Glomerular endothelial cell (primary cell): ENCODE results near the gene PLCH1. TPM values are rescaled to one million over a fixed set of nuclear protein-coding genes. Genes with fewer than 3 reads are reported as not detected.

Experiments
- DNase-seq: peaks from one replicate; pipeline ENCODE4 v3.0.0-alpha.2; 2011; ENCODE audit warnings: low read depth, low spot score; ENCODE audit errors: extremely low read depth
- total RNA-seq: library from RNA; depleted of rRNA; stranded (reverse); fragments of >200 nt; gene quantifications from 2 replicates; pipeline ENCODE4 v1.2.3, GENCODE V29; 2015

Gene PLCH1
- total RNA-seq, 1 donor from 2014 or later: not detected

GRCh38 chr3:155701882-155702465 is 42.9 kb downstream of the PLCH1 start:
- DNase-seq: peak; percentile 29

DNA sequence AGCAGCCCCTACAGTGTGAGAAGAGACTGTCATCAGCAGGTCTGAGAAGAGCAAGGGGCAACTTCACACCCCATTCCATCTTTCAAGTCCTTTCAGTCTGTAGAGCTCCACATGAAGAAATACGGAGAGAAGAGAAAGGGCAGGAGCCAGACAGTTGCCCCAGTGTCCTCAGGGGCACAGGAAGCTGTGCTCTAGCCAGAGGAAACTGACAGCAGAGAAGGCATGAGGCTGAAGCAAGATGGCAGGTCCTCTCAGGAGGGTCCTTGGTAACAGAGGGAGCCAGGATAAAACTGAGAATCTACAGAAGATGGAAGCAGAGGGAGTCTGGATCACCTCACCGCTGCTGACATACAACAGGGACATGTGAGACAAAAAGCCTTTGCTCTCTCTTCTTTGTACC is 47.3 kb downstream of the PLCH1 start:
- DNase-seq: no peak

- no peak for DNase-seq
Measured at GRCh38 chr3:155690921-155691320, 54.0 kb downstream of the PLCH1 start.

- DNase-seq: no peak
Measured at GRCh38 chr3:155688481-155688880, 56.4 kb downstream of the PLCH1 start.

GRCh38 chr3:155683344-155683720 is 61.5 kb downstream of the PLCH1 start:
- no peak for DNase-seq

GRCh38 chr3:155682426-155683343 is 62.2 kb downstream of the PLCH1 start:
- no peak for DNase-seq

DNA sequence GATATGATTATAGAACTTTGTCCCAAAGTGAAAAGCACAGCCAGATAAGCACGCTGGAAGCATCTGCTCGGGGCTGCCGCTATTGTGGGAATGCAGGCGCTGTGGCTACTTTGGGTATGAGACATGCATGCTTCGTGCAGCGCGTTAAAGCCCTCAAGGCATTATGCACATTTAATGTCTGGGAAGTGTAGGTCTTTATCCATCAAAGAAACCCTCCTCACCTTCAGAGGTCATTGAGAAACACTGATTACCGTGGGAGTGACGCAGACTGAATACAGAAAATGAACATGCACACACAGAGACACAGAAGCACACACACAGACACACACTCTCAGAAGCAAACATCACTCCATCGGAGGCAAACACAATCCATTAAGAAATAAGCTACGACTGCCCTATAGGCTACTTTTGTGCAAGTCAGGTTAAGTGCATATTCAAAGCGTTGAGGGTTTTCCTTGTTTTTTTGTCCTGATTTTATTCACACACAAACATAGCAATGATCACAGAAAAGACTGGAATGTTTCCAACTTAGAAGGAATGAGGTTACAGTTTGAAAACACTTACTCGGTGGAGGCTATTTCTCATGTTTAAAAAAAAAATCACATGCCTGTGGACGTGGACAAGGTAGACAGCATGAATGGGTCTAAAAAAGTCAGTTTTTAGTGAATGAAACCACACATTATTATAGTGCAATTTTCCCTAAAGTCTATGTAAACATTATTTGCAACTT is 68.5 kb downstream of the PLCH1 start:
- no peak for DNase-seq

DNA sequence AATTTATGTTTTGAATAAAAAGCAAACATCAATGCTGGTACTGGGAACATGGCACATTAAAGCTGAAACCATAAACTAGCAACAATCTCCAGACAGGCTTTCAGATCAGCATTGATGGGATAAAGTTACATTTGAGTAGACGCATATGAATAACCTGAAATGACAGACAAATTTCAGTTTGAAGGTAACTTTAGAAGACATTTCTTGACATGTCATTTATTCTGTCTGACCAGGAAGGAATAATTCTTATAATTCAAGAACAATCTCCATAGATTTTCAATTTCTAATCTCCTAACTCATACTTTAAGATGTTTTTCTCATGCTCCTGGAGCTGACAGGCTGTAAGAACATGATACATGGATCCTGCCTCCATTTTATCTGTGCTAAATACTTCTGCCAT is 69.8 kb downstream of the PLCH1 start:
- DNase-seq: no peak

DNA sequence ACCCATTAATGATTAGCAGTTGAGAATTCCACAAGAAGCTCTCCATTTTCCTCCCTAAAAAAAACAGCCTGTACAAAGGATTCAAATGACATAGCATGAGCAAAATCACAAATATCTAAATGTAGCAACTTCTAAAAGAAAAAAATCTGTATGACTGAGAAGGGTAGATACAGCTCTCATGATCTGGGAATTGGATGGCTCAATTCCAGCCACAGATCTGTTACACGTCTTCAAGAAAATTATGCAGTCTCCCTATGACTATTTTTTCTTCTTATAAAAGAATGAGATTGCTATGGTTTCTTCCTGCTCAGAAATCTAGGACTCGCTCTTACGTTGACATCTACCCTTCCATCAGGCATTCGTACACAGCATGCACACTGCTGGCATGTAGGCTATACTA is 71.5 kb downstream of the PLCH1 start:
- no peak for DNase-seq

DNA sequence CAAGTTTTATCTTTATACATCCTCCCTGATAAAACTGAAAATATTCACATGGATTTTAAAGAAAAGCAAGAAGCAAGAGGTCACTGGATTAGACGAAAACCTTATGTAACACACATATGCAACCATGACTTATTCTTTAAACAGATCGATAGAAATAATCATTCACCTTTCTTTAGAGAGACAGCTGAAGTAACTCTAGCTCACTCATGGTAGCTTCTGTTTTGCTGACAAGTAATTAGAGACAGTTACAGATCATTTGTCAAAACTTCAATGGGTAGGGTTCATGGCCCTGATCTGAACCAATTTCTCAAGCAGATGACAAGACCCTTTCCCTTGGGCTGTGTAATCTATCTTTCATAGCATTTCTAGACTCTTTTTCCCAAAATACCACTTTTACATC is 74.5 kb downstream of the PLCH1 start:
- no peak for DNase-seq

DNA sequence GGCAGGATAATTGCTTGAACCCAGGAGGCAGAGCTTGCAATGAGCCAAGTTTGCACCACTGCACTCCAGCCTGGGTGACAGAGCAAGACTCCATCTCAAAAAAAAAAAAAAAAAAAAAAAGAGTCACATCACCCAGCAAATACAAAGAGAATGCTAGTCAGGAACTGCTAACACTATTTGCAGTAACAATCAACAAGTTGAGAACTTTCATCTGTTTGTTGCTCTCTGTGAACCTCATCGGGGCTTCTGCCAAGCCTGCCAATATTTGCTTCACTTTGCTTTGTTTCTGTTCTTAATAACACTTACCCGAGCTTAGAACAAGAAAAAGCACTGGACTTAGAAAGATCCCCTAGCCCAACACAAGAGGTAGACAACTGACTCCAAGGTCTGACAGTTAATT is 76.9 kb downstream of the PLCH1 start:
- no peak for DNase-seq

DNA sequence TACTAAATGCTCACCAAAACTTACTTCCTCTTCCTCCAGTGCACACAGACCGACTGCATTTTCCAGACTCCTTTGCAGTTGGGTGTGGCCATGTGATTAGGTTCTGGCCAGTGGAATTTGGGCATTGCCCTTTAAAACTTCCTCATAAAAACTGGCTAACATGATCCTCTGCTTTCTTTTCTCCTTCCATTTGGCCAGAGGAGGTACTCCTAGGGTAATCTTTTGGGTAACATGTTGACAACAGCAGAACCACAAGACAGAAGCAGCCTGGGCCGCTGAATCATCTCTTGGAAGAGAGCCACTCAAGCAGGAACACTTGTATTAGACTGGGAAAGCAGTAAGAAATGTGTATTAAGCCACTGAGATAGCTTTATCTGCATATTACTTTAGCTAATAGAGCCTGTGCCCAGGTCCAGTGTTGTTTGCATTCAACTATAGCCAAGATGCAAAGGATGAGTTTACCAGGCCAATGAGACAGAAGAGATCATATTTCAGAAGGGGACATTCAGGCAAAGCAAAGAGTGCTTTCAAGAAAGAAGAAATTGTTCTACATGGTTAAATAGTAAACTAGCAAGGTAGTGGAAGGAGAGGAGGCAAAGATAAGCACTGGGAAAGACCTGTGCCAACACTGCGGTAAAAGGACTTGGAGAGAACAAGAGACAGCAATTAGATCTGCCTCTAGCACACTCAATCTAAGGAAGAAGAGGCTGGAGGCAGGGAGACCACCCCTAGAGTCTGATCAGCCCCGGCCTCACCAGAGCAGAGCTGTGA is 79.8 kb downstream of the PLCH1 start:
- DNase-seq: no peak

DNA sequence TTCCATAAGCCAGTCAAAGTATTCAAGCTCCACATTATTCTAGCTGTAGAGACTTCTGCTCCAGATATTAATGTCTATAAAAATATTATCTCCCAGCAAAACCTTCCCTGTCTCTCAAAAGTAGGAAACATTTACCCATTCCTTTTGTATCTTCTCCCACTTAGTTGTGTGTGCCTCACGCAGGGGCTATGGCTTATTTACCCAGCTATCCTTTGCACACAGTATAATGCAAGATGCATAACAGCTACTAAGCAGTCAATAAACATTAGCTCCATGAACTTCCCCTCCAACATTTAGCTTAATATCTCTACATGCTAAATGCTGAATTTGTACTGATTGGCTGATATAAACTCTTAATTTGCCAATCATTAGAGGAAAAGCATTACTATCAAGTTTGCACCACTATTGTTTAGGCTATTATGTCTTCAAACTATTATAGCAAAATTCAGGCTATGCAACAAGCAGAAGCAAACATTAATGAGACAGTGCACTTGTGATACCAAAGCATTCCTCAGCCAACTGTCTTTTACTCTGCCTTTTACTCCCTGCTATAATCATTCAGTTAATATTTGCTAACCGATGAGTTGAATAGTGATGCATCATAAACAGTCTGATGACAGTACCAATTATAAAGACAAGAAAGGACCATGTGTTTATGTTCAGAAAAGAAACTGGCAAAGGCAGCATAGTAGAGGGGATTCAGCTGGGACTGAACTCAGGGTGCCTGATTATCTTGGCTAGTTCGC is 81.2 kb downstream of the PLCH1 start:
- no peak for DNase-seq

DNA sequence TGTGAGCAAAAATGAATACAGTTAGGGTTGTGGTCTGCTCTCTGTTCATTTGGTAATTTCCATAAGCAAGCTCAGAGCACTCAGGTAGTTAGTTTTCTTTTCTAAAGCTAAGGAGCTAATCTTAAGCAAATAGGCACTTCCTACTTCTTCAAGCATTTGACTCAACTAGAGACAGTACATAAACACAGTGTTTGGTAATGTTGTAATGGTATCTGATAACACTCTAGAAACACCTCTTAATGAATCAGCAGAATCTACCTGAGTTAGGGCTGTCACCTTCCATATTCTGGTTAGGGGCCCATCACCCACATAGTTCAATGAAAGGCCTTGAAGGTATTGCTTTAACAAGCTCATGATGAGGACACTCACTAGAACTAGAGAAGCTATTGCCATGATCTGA is 83.1 kb downstream of the PLCH1 start:
- no peak for DNase-seq

GRCh38 chr3:155661042-155661441 is 83.8 kb downstream of the PLCH1 start:
- no peak for DNase-seq

- DNase-seq: no peak
Measured at GRCh38 chr3:155658671-155659261, 86.1 kb downstream of the PLCH1 start.

- no peak for DNase-seq
Measured at GRCh38 chr3:155658006-155658405, 86.9 kb downstream of the PLCH1 start.

DNA sequence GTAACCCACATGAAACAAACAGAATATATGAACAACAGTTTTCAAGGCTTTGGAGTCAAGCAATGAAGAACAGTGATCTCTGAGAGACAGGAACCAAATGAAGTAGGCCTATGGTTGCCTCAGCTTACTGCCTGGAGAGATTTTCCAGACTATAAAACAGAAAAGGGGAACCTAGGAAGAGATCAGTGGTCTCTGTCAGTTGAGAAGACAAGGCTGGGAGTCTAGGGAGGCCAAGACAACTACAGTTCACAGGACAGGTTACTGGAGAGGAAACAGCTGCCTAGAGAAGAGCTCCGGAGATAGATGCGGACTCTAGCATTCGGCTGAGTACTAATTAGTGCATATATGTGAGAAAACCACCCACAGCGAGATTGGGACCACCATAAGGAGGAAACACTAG is 87.7 kb downstream of the PLCH1 start:
- no peak for DNase-seq

DNA sequence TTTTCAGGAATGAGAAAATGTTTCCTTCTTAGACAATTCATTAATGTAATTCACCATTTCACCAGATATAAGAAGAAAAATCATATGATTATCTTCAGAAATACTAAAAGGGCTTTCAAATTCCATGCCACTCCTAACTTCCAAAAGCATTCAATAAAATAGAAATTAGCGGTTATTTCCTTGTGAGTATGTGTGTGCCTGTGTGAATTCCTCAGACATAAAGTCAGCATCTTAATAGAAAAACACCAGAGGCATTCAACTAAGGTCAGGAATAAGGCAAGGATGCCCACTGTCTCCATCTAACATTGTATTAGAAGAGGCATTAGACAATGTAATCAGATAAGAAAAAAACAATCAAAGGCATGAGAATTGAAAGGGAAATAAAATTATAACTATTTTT is 88.4 kb downstream of the PLCH1 start:
- no peak for DNase-seq
